ENCODE measurements around the gene KIAA0825.

The KIAA0825 gene, protein sequence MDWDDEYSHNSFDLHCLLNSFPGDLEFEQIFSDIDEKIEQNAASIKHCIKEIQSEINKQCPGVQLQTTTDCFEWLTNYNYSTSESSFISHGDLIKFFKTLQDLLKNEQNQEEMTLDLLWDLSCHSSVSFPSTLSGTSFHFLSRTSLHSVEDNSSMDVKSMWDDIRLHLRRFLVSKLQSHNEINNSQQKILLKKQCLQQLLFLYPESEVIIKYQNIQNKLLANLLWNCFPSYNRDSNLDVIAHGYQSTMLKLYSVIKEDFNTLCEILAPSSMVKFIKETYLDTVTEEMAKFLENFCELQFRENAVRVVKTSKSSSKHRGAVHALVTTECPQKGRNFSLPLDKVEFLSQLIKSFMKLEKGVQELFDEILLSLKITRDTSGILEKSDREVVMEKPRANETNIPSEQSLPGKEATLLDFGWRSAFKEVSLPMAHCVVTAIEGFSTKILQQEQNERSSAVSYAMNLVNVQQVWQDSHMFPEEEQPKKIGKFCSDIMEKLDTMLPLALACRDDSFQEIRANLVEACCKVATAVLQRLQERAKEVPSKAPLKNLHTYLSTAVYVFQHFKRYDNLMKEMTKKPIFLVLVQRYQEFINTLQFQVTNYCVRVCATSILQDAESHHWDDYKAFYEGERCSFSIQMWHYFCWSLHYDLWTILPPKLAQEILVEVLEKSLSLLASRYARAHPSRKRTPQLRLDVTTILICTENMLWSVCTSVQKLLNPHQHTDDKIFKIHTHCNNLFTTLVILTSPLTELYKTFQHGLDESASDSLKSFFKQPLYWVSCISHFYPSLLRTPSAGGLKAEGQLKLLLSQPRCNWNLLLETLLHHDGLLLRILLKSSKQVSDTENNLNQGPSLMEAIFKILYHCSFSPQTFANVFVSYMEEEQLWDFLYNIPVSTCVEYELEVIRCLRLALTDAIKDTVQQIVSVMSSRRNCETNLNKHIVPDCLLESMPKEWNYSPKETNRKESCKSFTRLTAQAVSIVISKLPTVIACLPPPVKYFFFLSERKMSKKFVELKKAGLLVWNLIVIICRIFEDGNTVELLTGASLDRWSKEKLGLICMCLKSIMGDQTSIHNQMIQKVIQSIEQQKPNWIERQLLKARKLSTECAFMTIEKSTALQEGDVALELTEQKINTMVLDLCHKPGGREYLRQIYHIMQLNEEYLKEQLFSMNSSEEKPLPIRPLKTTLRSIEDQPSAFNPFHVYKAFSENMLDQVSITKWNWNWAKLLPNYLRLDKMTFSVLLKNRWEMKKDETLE (N-terminal part only)

DNA sequence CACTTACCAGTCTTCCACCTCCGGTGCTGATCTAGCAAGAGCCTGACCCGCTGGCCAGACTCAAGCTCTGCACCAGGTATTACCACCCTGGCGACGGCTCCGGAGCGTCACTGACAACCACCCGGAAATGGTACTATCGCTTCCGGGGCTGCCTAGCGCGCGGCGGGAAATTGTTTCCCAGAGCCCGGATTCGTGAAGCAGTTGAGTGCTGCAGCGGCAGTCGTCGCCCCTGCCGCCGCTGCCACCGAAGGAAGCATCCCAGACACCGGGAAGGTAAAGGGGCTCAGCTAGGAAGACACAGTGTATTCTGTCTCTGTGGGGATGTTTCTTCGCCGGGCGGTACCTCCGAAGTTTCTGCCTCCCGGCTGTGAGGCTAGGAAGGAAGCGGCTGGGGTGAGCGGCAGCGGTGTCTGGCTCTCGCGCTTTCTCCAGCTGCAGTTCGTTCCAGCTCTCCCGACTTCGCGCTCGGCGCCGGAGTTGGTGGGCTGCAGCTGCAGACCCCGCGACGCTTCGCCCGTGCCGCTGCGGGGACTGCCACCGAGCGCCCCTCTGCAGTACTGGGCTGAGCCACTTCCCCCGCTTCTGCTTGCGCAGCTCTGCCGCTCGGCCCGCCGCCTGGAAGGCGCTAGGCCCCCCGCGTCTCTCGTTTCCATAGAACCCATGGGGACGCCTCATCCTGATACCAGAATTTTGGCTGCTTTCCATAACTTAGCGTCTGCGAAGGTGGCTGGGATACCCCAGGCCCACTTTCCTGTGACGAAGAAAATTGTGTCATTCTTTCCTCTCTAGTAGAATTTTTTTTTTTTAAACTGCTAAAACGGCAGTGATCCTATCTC lies at the start of gene KIAA0825, which contains the start of gene SLF1:
Gene KIAA0825 (minus strand): TSS at position 112 of the 836 bp plus-strand sequence. CDS start 81,478 bp downstream, outside the sequence.
Gene SLF1 (plus strand): TSS at position 177 of the 836 bp plus-strand sequence. CDS start 10,142 bp downstream, outside the sequence.
- peak; percentile 72 for DNase-seq (ENCODE audit: low read depth)

DNA sequence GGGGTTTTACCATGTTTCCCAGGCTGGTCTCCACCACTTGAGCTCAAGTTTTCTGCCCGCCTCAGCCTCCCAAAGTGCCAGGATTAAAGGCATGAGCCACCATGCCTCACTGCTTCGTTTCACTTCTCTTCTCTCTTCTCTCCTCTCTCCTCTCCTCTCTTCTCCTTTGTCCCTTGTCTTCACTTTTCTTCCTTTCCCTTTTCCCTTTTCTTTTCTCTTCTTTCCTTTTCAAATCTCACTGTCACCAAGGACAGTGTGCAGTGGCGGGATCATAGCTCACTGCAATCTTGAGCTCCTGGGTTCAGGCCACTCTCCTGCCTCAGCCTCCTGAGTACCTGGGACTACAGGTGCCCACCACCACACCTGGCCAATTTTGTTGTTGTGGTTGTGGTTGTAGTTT lies 49.5 kb upstream of the KIAA0825 start:
- DNase-seq (ENCODE audit: low read depth): no peak

DNA sequence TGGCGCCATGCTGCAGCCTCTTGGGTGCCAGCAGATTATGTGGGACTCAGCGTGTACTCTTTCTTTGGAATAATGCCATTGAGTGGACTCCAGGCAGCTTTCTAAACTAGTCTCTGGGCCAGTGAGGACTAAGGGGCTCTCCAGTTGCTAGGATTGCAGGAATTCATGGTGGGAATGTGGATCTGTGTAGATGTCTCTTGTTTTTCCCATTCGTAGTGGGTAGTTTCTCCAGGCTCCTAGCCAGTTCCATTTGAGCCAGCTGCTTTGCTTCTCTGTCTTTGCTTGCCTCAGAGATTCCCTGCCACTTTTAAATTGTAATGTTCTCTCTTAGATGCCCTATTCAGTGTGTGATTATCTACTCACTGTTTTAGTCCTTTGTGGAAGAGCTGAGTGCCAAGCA lies 42.7 kb upstream of the KIAA0825 start:
- DNase-seq (ENCODE audit: low read depth): no peak

DNA sequence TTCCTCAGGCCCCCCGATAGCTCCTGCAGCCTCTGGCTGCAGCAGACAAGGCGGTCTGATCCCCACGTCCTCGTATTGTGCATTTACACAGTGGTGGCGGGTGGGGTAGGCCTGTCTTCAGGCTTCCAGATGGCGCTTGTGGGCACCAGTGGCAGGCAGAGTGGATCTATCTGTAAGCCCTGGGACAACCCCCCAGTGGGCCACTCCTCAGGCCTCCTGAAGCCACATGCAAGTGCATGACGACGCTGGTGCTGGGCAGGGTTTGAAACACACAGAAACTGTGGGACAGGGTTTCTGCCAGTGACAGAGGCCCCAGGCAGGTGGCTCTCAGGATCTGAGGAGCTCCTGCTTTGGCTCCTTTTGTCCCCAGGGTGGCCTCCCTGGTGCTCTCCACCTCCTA lies 42.1 kb upstream of the KIAA0825 start:
- DNase-seq (ENCODE audit: low read depth): no peak

DNA sequence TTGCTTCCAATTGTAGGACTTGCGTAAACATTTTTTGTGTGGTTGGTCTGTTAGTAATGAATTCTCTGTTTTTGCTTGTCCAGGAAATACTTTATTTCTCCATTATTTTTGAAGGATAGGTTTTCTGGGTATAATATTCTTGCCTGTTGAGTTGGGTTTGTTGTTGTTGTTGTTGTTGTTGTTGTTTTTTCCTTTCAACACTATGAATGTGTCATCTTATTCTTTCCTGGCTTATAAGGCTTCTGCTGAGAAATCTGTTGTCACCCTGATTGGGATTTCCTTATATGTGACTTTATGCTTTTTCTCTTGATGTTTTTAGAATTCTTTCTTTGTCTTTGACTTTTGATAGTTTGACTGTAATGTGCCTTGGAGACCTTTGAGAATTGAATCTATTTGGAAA lies 39.9 kb upstream of the KIAA0825 start:
- DNase-seq (ENCODE audit: low read depth): no peak

DNA sequence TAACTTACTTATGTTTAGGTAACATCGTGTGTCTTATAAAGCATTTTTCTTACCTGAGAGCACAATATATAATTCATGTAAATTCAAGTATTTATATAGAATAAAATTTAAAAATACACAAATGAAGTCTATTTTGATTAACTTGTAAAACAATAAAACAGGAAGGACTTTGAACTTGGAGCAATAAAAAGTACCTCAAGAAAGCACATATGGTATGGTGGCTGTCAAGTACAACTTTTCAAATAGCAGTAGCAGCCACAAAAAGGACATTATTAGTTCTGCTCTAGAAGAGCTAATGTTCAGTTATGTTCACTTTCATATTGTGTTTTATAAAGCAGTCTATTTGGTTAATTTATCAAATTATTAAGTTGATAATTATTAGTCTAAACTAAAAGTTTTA lies 31.5 kb upstream of the KIAA0825 start:
- no peak for DNase-seq (ENCODE audit: low read depth)

DNA sequence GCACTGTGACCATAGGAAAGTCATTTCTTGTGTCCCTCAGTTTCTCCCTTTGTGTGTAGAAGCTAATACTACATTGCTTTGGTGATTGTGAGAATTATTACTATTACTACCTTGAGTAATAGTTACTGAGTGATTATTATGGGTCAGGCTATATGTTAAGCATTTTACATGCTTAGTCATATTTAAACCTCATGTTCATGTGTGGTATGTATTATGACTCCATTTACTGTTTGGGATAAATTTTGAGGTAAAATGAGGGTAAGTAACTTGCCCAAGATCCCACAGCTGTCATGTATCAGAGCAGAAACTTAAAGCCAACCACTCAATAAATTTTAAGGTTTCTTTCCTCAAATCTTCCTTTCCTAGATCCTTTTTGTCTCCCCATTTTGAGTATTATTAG lies 28.4 kb upstream of the KIAA0825 start:
- no peak for DNase-seq (ENCODE audit: low read depth)

DNA sequence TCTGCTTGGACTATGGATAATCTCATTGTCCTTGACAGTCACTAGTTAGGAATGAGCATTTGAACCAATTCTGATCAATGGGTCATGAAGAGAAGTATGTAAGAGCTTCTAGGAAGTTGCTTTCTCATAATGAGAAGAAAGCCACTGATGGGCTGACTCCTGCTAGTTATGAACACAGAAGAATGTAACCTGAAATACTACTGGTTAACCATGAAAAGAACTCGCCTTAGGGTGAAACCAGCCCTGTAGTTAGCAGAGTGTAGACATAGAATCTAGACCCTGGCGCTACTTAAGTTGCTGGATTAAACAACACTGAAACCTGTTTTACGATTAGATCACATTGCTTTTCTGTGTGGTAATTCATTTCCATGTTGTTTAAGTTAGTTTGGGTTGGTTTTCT lies 26.6 kb upstream of the KIAA0825 start:
- DNase-seq (ENCODE audit: low read depth): no peak

DNA sequence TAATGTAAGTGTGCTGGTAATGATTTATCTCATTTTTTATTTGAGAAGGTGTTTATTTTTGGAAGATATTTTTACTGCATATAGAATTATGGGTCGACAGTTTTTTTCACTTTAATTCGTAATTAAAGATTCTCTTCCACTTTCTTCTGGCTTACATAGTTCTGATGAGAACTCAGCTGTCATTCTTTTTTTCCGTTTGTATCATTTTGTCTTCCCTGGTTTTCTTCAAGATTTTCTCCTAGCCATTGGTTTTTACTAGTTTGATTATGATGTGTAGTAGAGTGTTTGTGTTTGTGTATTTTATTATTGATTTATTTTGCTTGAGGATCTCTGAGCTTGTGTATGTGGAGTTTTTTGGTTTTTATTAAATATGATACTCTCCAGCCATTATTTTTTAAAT lies 21.8 kb upstream of the KIAA0825 start:
- no peak for DNase-seq (ENCODE audit: low read depth)

DNA sequence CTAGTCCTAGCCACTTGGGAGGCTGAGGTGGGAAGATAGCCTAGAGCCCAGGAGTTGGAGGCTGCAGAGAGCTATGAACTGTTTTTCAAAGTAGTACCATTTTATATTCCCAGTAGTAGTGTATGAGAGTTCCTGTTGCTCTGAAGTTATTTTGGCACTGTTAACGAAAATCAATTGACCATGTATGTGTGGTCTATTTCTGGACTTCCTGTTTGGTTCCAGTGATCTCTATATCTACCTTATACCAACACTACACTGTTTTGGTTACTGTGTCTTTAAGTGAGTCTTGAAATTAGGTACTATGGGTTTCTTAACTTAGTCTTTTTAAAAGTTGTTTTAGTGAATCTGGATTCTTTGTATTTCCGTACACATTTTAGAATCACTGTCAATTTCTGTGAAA lies 13.6 kb upstream of the KIAA0825 start:
- no peak for DNase-seq (ENCODE audit: low read depth)

DNA sequence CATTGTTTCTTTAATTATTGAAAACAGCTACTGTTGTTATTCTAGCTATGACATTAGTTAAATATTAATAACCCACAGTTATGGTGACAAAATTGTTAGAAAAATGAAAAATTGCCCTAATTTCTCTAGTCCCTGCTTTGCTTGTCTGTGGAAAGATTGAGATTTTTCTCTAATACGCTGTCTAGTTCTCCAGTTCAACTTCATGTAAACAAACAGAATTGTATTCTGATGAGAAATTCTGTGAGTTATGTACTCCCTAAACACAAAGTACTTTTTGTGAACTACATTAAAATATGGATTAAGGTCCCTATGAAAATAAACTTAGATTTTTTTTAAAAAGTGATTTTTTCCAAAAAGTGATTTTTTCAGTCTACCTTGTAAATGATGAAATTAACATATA lies 8.8 kb upstream of the KIAA0825 start:
- no peak for DNase-seq (ENCODE audit: low read depth)

DNA sequence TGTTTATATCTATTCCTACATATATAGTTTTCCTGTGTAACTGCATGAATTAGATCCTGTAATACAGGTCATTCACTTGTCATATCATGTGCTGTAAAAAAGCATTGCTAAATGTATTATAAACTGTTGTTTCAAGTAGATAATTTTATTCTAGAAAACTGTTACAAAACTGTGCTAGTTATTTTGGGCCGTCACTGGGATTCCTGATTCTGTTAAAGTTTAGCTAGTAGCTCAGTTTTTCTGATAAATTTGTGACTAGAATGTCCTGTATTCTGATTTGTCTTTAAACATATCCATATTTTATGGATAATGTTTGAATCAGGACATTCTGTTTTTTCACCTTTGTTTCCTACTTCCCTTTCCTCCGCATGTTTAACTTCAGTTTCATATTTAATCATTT lies 5.5 kb upstream of the KIAA0825 start:
- DNase-seq (ENCODE audit: low read depth): no peak

DNA sequence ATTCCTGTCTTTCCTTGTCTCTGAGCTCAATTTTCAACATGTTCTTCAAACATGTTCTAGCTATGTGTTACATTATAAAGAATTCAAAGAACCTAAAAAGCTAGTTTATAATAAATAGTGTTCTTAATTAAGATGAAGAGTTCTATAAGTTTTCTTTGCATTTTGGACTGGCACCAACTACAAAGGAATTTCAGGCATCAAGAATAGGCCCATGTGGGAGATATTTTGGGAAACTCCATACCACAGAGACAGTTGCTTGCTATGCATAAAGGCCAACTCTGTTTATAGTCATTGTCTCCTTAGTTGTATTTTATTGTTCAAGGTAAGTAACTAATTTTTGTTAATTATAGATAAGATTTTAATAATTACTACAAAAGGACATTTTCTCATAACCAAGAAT lies 4.6 kb upstream of the KIAA0825 start:
- DNase-seq (ENCODE audit: low read depth): no peak

DNA sequence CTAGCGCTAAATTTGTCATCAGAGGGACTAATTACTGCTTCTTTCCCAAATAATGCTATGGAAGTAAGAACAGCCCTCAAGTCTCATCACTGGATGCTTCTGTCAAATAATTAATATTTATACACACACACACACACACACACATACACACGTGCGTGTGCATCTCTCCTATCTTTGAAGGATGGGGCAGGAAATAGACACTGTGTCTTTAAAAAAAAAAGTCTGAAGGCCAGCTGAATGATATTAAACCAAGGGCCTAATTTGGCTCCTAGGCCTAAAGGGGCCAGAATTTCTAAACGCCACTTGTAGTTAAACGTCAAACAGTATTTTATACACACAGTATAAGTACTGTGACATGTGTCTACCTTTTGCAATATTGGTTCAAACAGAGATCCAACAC lies 3.4 kb upstream of the KIAA0825 start:
- no peak for DNase-seq (ENCODE audit: low read depth)

DNA sequence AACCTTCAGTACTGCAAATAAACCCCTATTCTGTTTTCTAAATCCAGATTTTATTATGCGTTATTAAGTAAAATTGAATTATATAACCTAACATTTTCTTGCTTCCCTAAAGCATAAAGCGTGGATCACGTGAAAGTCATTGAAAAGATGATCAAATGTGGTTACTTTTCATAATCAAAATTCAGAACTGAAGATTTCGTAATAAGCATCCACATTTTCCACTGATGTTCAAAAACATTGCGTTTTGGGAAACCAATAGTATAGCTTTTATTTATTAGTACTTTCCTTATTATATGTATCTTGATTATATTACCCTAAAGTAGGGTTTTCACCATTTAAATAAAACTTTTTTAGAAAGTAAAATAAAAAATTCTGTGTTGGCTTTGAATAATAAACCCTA lies 1.9 kb upstream of the KIAA0825 start:
- DNase-seq (ENCODE audit: low read depth): no peak

DNA sequence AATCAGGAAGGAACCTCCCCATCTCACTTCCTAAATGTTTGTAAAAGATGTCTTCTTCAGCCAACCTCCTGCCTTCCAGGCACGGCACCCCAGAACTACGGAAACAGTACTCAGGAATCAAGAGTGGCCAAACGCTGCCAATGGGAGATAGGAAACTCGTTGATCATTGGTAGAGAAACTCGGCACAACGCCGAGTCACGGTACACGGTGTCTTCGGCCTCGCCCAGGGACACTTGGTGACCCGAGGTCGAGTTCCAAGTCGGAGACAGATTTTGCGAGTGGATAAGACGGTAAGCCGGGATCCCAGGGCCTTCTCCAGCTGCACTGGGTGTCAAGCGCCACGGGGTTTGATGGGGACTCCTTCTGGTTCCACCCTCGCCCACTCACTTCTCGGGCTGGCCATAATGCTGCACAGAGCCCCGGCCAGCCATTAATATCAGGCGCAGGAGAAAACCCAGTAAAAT lies 343 bp downstream of the KIAA0825 start:
- peak; percentile 38 for DNase-seq (ENCODE audit: low read depth)

DNA sequence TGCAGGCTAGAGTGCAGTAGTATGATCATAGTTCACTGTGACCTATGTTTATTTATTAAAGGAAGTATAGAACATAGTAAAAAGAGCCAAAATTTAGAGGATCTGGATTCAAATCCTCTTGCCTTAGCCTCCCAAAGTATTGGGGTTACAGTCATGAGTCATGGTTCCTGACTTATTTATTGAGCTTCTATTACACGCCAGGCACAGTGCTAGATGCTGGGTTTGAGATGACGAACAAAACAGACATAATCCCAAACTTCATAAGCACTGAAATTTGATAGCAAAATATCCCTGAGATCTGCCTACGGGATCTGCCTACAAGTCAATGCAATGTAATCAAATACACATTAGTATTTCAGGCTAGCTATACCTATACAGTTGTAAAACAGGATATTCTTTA lies 2.5 kb downstream of the KIAA0825 start:
- no peak for DNase-seq (ENCODE audit: low read depth)

DNA sequence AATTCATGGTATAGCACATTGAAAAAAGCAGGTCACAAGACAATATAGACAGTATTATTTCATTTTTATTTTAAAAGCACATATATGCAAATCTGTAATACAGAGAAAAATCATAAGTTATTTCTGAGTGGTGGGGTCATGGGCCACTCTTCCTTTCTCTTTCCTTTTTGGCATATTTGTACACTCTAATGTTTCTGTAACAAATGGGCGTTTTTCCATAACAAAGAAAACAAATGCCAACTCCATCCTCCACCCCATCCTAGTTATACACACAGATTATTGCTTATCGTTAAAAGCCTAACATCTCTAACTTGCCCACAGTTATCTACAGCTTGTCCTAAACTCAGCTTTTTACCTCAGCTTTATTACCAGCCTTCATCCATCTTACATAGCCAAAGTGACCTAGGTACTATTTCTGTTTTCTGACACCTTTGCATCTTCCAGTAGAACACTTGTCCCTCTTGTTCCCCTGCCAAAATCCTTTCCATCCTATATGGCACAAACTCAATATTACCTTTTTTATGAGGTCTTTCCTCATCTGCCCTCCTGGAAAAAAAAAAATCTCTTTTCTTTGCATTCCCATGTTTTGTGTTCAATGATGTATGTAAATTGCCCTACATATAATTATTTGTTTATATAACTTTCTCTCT lies 4.1 kb downstream of the KIAA0825 start:
- no peak for DNase-seq (ENCODE audit: low read depth)

DNA sequence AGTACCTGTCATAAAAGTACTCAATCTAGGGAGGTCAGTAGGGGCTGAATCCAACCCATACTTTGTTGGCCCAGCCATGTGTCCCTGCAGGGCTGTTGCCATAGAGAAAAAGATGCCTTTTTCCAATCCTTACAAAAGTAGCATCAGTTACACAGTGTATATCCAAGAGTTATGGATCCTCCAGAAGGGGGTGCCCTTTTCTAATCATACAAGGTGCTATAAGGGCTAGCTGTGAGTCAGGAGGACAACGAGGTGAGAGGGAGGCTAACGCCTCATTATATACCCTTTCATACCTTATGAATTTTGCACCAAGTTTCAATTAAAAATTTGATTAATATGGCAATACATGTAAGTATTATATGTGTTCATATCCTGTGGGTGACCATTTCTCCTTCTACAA lies 4.8 kb downstream of the KIAA0825 start:
- DNase-seq (ENCODE audit: low read depth): no peak

DNA sequence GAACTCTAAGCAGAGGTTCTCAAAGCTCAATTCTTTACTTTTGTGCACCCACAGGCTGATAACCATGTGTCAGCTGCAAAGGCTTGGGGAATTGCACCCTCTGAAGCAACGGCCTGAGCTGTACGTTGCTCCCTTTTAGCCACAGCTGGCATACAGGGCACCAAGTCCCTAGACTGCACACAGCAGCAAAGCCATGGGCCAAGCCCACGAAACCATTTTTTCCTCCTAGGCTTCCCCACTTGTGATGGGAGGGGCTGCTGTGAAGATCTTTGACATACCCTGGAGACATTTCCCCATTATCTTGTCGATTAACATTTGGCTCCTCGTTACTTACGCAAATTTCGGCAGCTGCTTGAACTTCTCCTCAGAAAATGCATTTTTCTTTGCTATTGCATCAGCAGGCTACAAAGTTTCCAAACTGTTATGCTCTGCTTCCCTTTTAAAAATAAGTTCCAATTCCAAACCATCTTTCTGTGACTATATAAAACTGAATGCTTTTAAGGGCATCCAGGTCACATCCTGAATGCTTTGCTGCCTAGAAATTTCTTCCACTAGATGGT lies 23.0 kb downstream of the KIAA0825 start:
- no peak for DNase-seq (ENCODE audit: low read depth)

Measured in fibroblast of the conjunctiva (primary cell).